Loucy (cell line): ENCODE measurements around the gene MAP3K15.

ENCODE experiments used
- H2AFZ ChIP-seq: fragments of 200-600 bp; sonication (generic); 2 replicates; pipeline ENCODE4 v1.6.0; 2016; ENCODE audit warnings: antibody characterized with exemption, mild to moderate bottlenecking, low read length, moderate library complexity
- H3F3A ChIP-seq: fragments of 200-600 bp; 2 replicates; pipeline ENCODE4 v1.6.0; 2016; ENCODE audit warnings: antibody characterized with exemption, low read depth, mild to moderate bottlenecking
- H3K27me3 ChIP-seq: fragments of 200-600 bp; sonication (generic); 2 replicates; pipeline ENCODE4 v1.6.1; 2014; ENCODE audit warnings: low read length, mild to moderate bottlenecking; ENCODE audit not compliant: insufficient read depth, poor library complexity, severe bottlenecking
- H3K36me3 ChIP-seq: fragments of 200-600 bp; sonication (generic); 2 replicates; pipeline ENCODE4 v1.6.1; 2016; ENCODE audit warnings: low read length; ENCODE audit not compliant: insufficient read depth
- H3K4me1 ChIP-seq: fragments of 200-600 bp; sonication (generic); 2 replicates; pipeline ENCODE4 v1.5.1; 2014; ENCODE audit warnings: low read length, mild to moderate bottlenecking; ENCODE audit not compliant: insufficient read depth, poor library complexity, severe bottlenecking
- H3K4me2 ChIP-seq: fragments of 200-600 bp; sonication (generic); 2 replicates; pipeline ENCODE4 v1.6.0; 2014; ENCODE audit warnings: antibody characterized with exemption, low read length, low read depth, mild to moderate bottlenecking; ENCODE audit not compliant: poor library complexity, severe bottlenecking
- H3K4me3 ChIP-seq: fragments of 200-600 bp; sonication (generic); 2 replicates; pipeline ENCODE4 v1.5.1; 2014; ENCODE audit warnings: low read length, mild to moderate bottlenecking, mixed read lengths; ENCODE audit not compliant: poor library complexity, severe bottlenecking
- H3K79me2 ChIP-seq: fragments of 200-600 bp; sonication (generic); 2 replicates; pipeline ENCODE4 v1.6.1; 2014; ENCODE audit warnings: low read length; ENCODE audit not compliant: insufficient read depth
- H3K9ac ChIP-seq: fragments of 200-600 bp; sonication (generic); 2 replicates; pipeline ENCODE4 v1.6.0; 2014; ENCODE audit warnings: mild to moderate bottlenecking, low read depth, low read length, moderate library complexity; ENCODE audit not compliant: poor library complexity, severe bottlenecking
- H3K9me2 ChIP-seq: fragments of 200-600 bp; sonication (generic); replicated peaks from 2 replicates; pipeline ENCODE4 v1.6.1; 2016; ENCODE audit warnings: low read depth, low read length, mixed read lengths
- H3K9me3 ChIP-seq: fragments of 200-600 bp; sonication (generic); 2 replicates; pipeline ENCODE4 v1.6.1; 2014; ENCODE audit warnings: mild to moderate bottlenecking, antibody characterized with exemption, low read length, low read depth; ENCODE audit not compliant: insufficient read depth
- H4K20me1 ChIP-seq: fragments of 200-600 bp; sonication (generic); 2 replicates; pipeline ENCODE4 v1.6.0; 2014; ENCODE audit warnings: antibody characterized with exemption, low read length, mild to moderate bottlenecking; ENCODE audit not compliant: insufficient read depth, poor library complexity, severe bottlenecking
- CTCF ChIP-seq: fragments of 200-600 bp; sonication (generic); conservative IDR thresholded peaks from 2 replicates; pipeline ENCODE4 v1.5.1; 2014; ENCODE audit warnings: mild to moderate bottlenecking, antibody characterized with exemption, low read length
- EZH2phosphoT487 ChIP-seq: fragments of 200-600 bp; IDR thresholded peaks from 2 replicates; pipeline ENCODE4 v1.6.1; 2018; ENCODE audit warnings: antibody characterized with exemption, mild to moderate bottlenecking, moderate library complexity, borderline replicate concordance

Gene MAP3K15

GRCh38 chrX:19361701-19362100 lies 153.6 kb downstream of the MAP3K15 start:
- H3K4me1 ChIP-seq: no peaks in the 10 kb centered on the region
- no peaks in the 10 kb centered on the region for H3F3A ChIP-seq
- no peak overlapping the region for H3K4me2 ChIP-seq
- H4K20me1 ChIP-seq: no peaks in the 10 kb centered on the region
- H3K4me3 ChIP-seq: no peak overlapping the region
- no peak overlapping the region for H2AFZ ChIP-seq
- no peak overlapping the region for H3K9ac ChIP-seq
- H3K36me3 ChIP-seq: peaks cover 35% of the 10 kb centered on the region; the same call in 1 of the 2 replicates
- TF ChIP-seq CTCF: no peak
- TF ChIP-seq EZH2phosphoT487: no peak
- no peaks in the 10 kb centered on the region for H3K9me3 ChIP-seq
- no peaks in the 10 kb centered on the region for H3K9me2 ChIP-seq
- no peaks in the 10 kb centered on the region for H3K27me3 ChIP-seq
- H3K79me2 ChIP-seq: no peaks in the 10 kb centered on the region

- Histone ChIP-seq H3K9me3 (no peaks in the 10 kb centered on the region), H3K4me3 (no peak overlapping the region), H2AFZ (no peak overlapping the region), H3K9me2 (no peaks in the 10 kb centered on the region), H3K79me2 (no peaks in the 10 kb centered on the region), H4K20me1 (no peaks in the 10 kb centered on the region), H3K9ac (no peak overlapping the region), H3F3A (no peaks in the 10 kb centered on the region), H3K4me1 (no peaks in the 10 kb centered on the region), H3K27me3 (no peaks in the 10 kb centered on the region), H3K4me2 (no peak overlapping the region), H3K36me3 (peaks cover 43% of the 10 kb centered on the region; the same call in 1 of the 2 replicates)
- TF ChIP-seq EZH2phosphoT487 (no peak), CTCF (no peak)
Measured at GRCh38 chrX:19360903-19361302, 154.4 kb downstream of the MAP3K15 start.

GRCh38 chrX:19358521-19358920 lies 156.8 kb downstream of the MAP3K15 start:
- no peak overlapping the region for H3K9ac ChIP-seq
- no peaks in the 10 kb centered on the region for H3K9me3 ChIP-seq
- H3K36me3 ChIP-seq: peaks cover 60% of the 10 kb centered on the region; the same call in 1 of the 2 replicates
- TF ChIP-seq CTCF (no peak), EZH2phosphoT487 (no peak)
- H3F3A ChIP-seq: no peaks in the 10 kb centered on the region
- H3K27me3 ChIP-seq: no peaks in the 10 kb centered on the region
- H3K4me1 ChIP-seq: no peaks in the 10 kb centered on the region
- no peak overlapping the region for H3K4me3 ChIP-seq
- no peaks in the 10 kb centered on the region for H3K9me2 ChIP-seq
- no peaks in the 10 kb centered on the region for H4K20me1 ChIP-seq
- no peak overlapping the region for H2AFZ ChIP-seq
- no peak overlapping the region for H3K4me2 ChIP-seq
- no peaks in the 10 kb centered on the region for H3K79me2 ChIP-seq
